GM18858 (cell line): ENCODE measurements around the gene NEDD9.

Experiments used
- ATAC-seq: cut with Tn5 transposase; IDR thresholded peaks from one replicate; pipeline ENCODE4 v1.9.1; 2021; ENCODE audit not compliant: unreplicated experiment

Gene NEDD9

GRCh38 chr6:11218538-11219399, 13.7 kb downstream of the NEDD9 start:
- no peak for ATAC-seq

- no peak for ATAC-seq
Measured at GRCh38 chr6:11218102-11218442, 14.4 kb downstream of the NEDD9 start.

- ATAC-seq, result no peak
Measured at GRCh38 chr6:11217360-11218101, 14.9 kb downstream of the NEDD9 start.

GRCh38 chr6:11215773-11216172, 16.7 kb downstream of the NEDD9 start:
- ATAC-seq, result no peak

- ATAC-seq, result no peak
Measured at GRCh38 chr6:11214901-11215300, 17.6 kb downstream of the NEDD9 start.

GRCh38 chr6:11214084-11214833, 18.2 kb downstream of the NEDD9 start:
- no peak for ATAC-seq

- no peak for ATAC-seq
Measured at GRCh38 chr6:11213422-11214021, 18.9 kb downstream of the NEDD9 start.

GRCh38 chr6:11212664-11213063, 19.8 kb downstream of the NEDD9 start:
- no peak for ATAC-seq

GRCh38 chr6:11211254-11211653, 21.2 kb downstream of the NEDD9 start:
- no peak for ATAC-seq

- no peak for ATAC-seq
Measured at GRCh38 chr6:11210386-11211138, 21.9 kb downstream of the NEDD9 start.

- no peak for ATAC-seq
Measured at GRCh38 chr6:11209906-11210305, 22.6 kb downstream of the NEDD9 start.

- ATAC-seq, result no peak
Measured at GRCh38 chr6:11209369-11209768, 23.1 kb downstream of the NEDD9 start.

GRCh38 chr6:11208854-11209253, 23.6 kb downstream of the NEDD9 start:
- no peak for ATAC-seq

GRCh38 chr6:11208267-11208666, 24.2 kb downstream of the NEDD9 start:
- ATAC-seq, result no peak

- no peak for ATAC-seq
Measured at GRCh38 chr6:11207199-11207968, 25.1 kb downstream of the NEDD9 start.

- ATAC-seq, result no peak
Measured at GRCh38 chr6:11206576-11206975, 25.9 kb downstream of the NEDD9 start.

- no peak for ATAC-seq
Measured at GRCh38 chr6:11204794-11205366, 27.6 kb downstream of the NEDD9 start.

GRCh38 chr6:11204005-11204399, 28.5 kb downstream of the NEDD9 start:
- no peak for ATAC-seq

GRCh38 chr6:11203306-11204004, 29.0 kb downstream of the NEDD9 start:
- no peak for ATAC-seq
